PC-3 (cell line): ENCODE measurements around the gene ZNF593OS. TPM values are rescaled to one million over a fixed set of nuclear protein-coding genes. Genes with fewer than 3 reads are reported as not detected.
A peak's percentile ranks its signal among the peaks of the same experiment; 100 is the strongest.

Source experiments
- ATAC-seq: fragments of 200-7000 bp; cut with Tn5 transposase; 2 replicates; pipeline ENCODE4 v1.9.1; 2020; ENCODE audit warnings: mild to moderate bottlenecking, moderate library complexity
- BruUV-seq: library from RNA; stranded (reverse); fragments of 400-500 nt; replicated peaks from 2 replicates; lab custom pipeline; 2021; lab: Mats Ljungman, UMichigan
- CTCF ChIA-PET: fragments of 300-600 bp; sonication (Branson Sonifier 250); formaldehyde crosslinking; loops from one replicate; lab custom pipeline; 2022; ENCODE audit warnings: antibody characterized with exemption; lab: Charles Lee
- POLR2A ChIA-PET: fragments of 300-600 bp; sonication (Branson Sonifier 250); formaldehyde crosslinking; loops from one replicate; lab custom pipeline; 2022; ENCODE audit warnings: antibody characterized with exemption; ENCODE audit not compliant: unreplicated experiment; lab: Charles Lee
- DNase-seq: peaks from one replicate; pipeline ENCODE4 v3.0.0-alpha.2; 2015
- H2AFZ ChIP-seq: fragments of 300-600 bp; sonication (generic); 2 replicates; pipeline ENCODE4 v1.6.0; 2016; ENCODE audit warnings: antibody characterized with exemption, low read length
- H3F3A ChIP-seq: fragments of 300-600 bp; sonication (generic); one replicate; pipeline ENCODE4 v1.6.0; 2017; ENCODE audit warnings: antibody characterized with exemption, low read length, control low read depth, mild to moderate bottlenecking; ENCODE audit not compliant: unreplicated experiment
- H3K27ac ChIP-seq: fragments of 300-600 bp; sonication (generic); 2 replicates; pipeline ENCODE4 v1.5.1; 2016; ENCODE audit warnings: mild to moderate bottlenecking, low read length
- H3K27me3 ChIP-seq: fragments of 300-600 bp; sonication (generic); 2 replicates; pipeline ENCODE4 v1.6.1; 2016; ENCODE audit warnings: low read length, mixed read lengths
- H3K36me3 ChIP-seq: fragments of 300-600 bp; sonication (generic); 2 replicates; pipeline ENCODE4 v1.6.1; 2016; ENCODE audit warnings: low read depth, mixed run types, low read length, mixed read lengths
- H3K4me1 ChIP-seq: fragments of 300-600 bp; sonication (generic); 2 replicates; pipeline ENCODE4 v1.5.1; 2016; ENCODE audit warnings: low read length; ENCODE audit not compliant: insufficient read depth
- H3K4me2 ChIP-seq: fragments of 300-600 bp; sonication (generic); 2 replicates; pipeline ENCODE4 v1.6.0; 2016; ENCODE audit warnings: low read length
- H3K4me3 ChIP-seq: fragments of 300-600 bp; sonication (generic); 2 replicates; pipeline ENCODE4 v1.5.1; 2016; ENCODE audit warnings: mild to moderate bottlenecking, low read length, mixed read lengths
- H3K79me2 ChIP-seq: fragments of 300-600 bp; sonication (generic); 2 replicates; pipeline ENCODE4 v1.6.1; 2017; ENCODE audit warnings: low read length, mixed read lengths
- H3K9ac ChIP-seq: fragments of 300-600 bp; sonication (generic); 2 replicates; pipeline ENCODE4 v1.6.0; 2016; ENCODE audit warnings: mild to moderate bottlenecking, low read length
- H3K9me2 ChIP-seq: fragments of 300-600 bp; sonication (generic); replicated peaks from 2 replicates; pipeline ENCODE4 v1.6.1; 2016; ENCODE audit warnings: mixed run types, low read length, mixed read lengths
- H3K9me3 ChIP-seq: fragments of 300-600 bp; sonication (generic); 2 replicates; pipeline ENCODE4 v1.6.1; 2016; ENCODE audit warnings: low read length, mixed read lengths
- H4K20me1 ChIP-seq: fragments of 300-600 bp; sonication (generic); 2 replicates; pipeline ENCODE4 v1.6.1; 2016; ENCODE audit warnings: low read length, mixed read lengths
- EZH2 ChIP-seq: fragments of 300-600 bp; sonication (generic); IDR thresholded peaks from one replicate; pipeline ENCODE4 v1.6.1; 2017; ENCODE audit warnings: antibody characterized with exemption, mild to moderate bottlenecking, low read length; ENCODE audit not compliant: unreplicated experiment
- EZH2phosphoT487 ChIP-seq: fragments of 300-600 bp; sonication (generic); IDR thresholded peaks from 2 replicates; pipeline ENCODE4 v1.6.1; 2018; ENCODE audit warnings: mild to moderate bottlenecking, antibody characterized with exemption, low read length, borderline replicate concordance
- intact Hi-C: fragments of 100-400 bp; cut with micrococcal nuclease; formaldehyde crosslinking; loops from 2 replicates; pipeline ENCODE4 v1.9.0; 2023
- total RNA-seq: library from RNA; depleted of rRNA; stranded (reverse); fragments of >200 nt; gene quantifications from 2 replicates; pipeline ENCODE4 v1.2.3, GENCODE V29; 2014
- TF ChIP-seq, protein P1 (sequence below): fragments of 300-600 bp; sonication (generic); conservative IDR thresholded peaks from 2 replicates; pipeline ENCODE4 v1.5.1; 2017; ENCODE audit warnings: antibody characterized with exemption, low read depth, mild to moderate bottlenecking, low read length

The ZNF593OS gene
- total RNA-seq, 1 experiment from 2014 or later, result not detected

GRCh38 chr1:26190373-26190987, 18.8 kb upstream of the ZNF593OS start, which contains the start of gene CATSPER4:
Gene CATSPER4 (plus strand): TSS chr1:26190602. CDS start chr1:26190628, 26 bp downstream.
- peaks cover 7% of the 10 kb centered on the region; the same call in 1 of the 2 replicates for H3K36me3 ChIP-seq
- ATAC-seq (no peak), DNase-seq (no peak)
- H3K4me2 ChIP-seq, result no peak within 1 kb of the TSS
- ChIA-PET CTCF (interaction anchor here (1.0 kb wide), 1 partner anchor 44 kb away, joined by 4 read pairs; the partner anchor contains the start of gene CEP85), POLR2A (no interaction called here)
- no peak within 1 kb of the TSS for H3K9ac ChIP-seq
- H3K4me3 ChIP-seq, result no peak within 1 kb of the TSS
- no peaks in the 10 kb centered on the region for H3F3A ChIP-seq
- H3K27me3 ChIP-seq, result no peaks in the 10 kb centered on the region
- H2AFZ ChIP-seq, result no peak within 1 kb of the TSS
- no TSS peak for BruUV-seq
- no peaks in the 10 kb centered on the region for H3K79me2 ChIP-seq
- H3K9me2 ChIP-seq, result no peaks in the 10 kb centered on the region
- TF ChIP-seq EZH2phosphoT487, result no peak
- TF ChIP-seq, protein P1, sequence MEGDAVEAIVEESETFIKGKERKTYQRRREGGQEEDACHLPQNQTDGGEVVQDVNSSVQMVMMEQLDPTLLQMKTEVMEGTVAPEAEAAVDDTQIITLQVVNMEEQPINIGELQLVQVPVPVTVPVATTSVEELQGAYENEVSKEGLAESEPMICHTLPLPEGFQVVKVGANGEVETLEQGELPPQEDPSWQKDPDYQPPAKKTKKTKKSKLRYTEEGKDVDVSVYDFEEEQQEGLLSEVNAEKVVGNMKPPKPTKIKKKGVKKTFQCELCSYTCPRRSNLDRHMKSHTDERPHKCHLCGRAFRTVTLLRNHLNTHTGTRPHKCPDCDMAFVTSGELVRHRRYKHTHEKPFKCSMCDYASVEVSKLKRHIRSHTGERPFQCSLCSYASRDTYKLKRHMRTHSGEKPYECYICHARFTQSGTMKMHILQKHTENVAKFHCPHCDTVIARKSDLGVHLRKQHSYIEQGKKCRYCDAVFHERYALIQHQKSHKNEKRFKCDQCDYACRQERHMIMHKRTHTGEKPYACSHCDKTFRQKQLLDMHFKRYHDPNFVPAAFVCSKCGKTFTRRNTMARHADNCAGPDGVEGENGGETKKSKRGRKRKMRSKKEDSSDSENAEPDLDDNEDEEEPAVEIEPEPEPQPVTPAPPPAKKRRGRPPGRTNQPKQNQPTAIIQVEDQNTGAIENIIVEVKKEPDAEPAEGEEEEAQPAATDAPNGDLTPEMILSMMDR, result no peak
- TF ChIP-seq EZH2, result no peak
- H3K9me3 ChIP-seq, result no peaks in the 10 kb centered on the region
- H3K4me1 ChIP-seq, result no peaks in the 10 kb centered on the region
- H3K27ac ChIP-seq, result no peak within 1 kb of the TSS
- H4K20me1 ChIP-seq, result no peaks in the 10 kb centered on the region
- intact Hi-C loops, result no loop called here

- no peak overlapping the region for H3K9ac ChIP-seq
- no peak overlapping the region for H3K27ac ChIP-seq
- ChIA-PET CTCF (interaction anchor here (0.6 to 1.0 kb wide), 3 partner anchors 44 to 1550 kb away, joined by 3 to 7 read pairs (median 4); partner anchors contain the start of gene CEP85), POLR2A (no interaction called here)
- no peaks in the 10 kb centered on the region for H3K4me1 ChIP-seq
- intact Hi-C loops, result no loop called here
- H3K4me3 ChIP-seq, result no peak overlapping the region
- H3K4me2 ChIP-seq, result no peak overlapping the region
- TF ChIP-seq EZH2phosphoT487 (no peak), EZH2 (no peak)
- TF ChIP-seq, protein P1, result 0 out of 2 replicates have a peak, but pooled peaks have one; percentile 15
- H3K9me2 ChIP-seq, result no peaks in the 10 kb centered on the region
- no peaks in the 10 kb centered on the region for H3F3A ChIP-seq
- no peaks in the 10 kb centered on the region for H3K9me3 ChIP-seq
- peaks cover 7% of the 10 kb centered on the region; the same call in 1 of the 2 replicates for H3K36me3 ChIP-seq
- no peak overlapping the region for H2AFZ ChIP-seq
- H3K27me3 ChIP-seq, result no peaks in the 10 kb centered on the region
- BruUV-seq, result no TSS peak
- no peaks in the 10 kb centered on the region for H4K20me1 ChIP-seq
- no peaks in the 10 kb centered on the region for H3K79me2 ChIP-seq
- DNase-seq (no peak), ATAC-seq (no peak)
These were observed 18.2 kb upstream of the ZNF593OS start for GRCh38 chr1:26189751-26190275.

DNA sequence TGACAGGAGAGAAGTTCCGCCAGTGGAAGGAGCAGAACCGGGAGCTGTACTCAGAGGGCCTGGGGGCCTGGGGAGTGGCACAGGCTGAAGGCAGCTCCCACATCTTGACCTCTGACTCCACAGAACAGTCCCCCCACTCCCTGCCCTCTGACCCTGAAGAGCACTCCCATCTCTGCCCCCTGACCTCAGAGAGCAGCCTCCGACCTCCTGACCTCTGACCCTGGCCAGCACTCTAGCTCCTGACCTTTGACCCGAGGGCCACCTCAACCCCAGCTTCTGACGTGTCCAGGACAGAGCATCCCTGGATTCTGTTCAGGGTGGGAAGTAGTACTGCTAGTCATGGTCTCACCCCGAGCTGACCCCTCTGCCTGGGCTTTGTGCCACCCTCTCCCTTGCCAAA, 17.7 kb upstream of the ZNF593OS start:
- TF ChIP-seq, protein P1, result no peak
- no peak for TF ChIP-seq EZH2phosphoT487
- TF ChIP-seq EZH2, result no peak
- Histone ChIP-seq H3K4me2 (no peak overlapping the region), H3K36me3 (peaks cover 7% of the 10 kb centered on the region; the same call in 1 of the 2 replicates), H4K20me1 (no peaks in the 10 kb centered on the region), H3K9me3 (no peaks in the 10 kb centered on the region), H2AFZ (no peak overlapping the region), H3K79me2 (no peaks in the 10 kb centered on the region), H3K4me1 (no peaks in the 10 kb centered on the region), H3K9me2 (no peaks in the 10 kb centered on the region), H3K4me3 (no peak overlapping the region), H3K27ac (no peak overlapping the region), H3K9ac (no peak overlapping the region), H3K27me3 (no peaks in the 10 kb centered on the region), H3F3A (no peaks in the 10 kb centered on the region)
- ChIA-PET CTCF (interaction anchor here (0.6 kb wide), 2 partner anchors 578 to 1549 kb away, joined by 3 to 7 read pairs; no protein-coding TSS in a partner anchor), POLR2A (no interaction called here)
- DNase-seq (no peak), ATAC-seq (no peak)
- intact Hi-C loops, result no loop called here
- BruUV-seq, result TSS peak; percentile 48
